ENCODE measurements around the gene PTCD1. TPM values are rescaled to one million over a fixed set of nuclear protein-coding genes. Genes with fewer than 3 reads are reported as not detected.

PTCD1 gene
- total RNA-seq, 4 donors from 2014 or later = 8.5 to 14.2 (median 9.5) TPM

DNA sequence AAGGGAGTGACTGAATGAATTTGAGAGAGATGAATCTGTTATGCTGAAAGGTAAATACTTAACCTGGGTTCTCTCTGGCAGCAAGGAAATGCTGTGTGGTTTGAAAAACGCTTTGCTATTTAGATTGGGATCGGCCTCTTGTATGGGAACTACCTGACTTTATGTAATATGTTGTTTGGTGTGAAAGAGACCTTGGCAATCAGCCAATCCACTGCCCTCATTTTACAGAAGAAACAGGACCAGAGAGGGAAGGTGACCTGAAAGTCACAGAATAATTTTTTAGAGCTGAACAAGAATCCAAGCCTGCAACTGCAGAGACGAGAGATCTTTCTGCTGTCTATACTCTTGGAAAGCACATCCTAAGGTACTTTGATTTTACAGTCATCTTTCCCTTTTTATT lies 28.8 kb downstream of the PTCD1 start:
- 35% methylated on average over 3 of the region's 3 CpGs for WGBS, 2 donors
- H3K4me3 ChIP-seq (ENCODE audit: low read depth, poor library complexity, severe bottlenecking) = no peak overlapping the region
- TF ChIP-seq, protein P1, sequence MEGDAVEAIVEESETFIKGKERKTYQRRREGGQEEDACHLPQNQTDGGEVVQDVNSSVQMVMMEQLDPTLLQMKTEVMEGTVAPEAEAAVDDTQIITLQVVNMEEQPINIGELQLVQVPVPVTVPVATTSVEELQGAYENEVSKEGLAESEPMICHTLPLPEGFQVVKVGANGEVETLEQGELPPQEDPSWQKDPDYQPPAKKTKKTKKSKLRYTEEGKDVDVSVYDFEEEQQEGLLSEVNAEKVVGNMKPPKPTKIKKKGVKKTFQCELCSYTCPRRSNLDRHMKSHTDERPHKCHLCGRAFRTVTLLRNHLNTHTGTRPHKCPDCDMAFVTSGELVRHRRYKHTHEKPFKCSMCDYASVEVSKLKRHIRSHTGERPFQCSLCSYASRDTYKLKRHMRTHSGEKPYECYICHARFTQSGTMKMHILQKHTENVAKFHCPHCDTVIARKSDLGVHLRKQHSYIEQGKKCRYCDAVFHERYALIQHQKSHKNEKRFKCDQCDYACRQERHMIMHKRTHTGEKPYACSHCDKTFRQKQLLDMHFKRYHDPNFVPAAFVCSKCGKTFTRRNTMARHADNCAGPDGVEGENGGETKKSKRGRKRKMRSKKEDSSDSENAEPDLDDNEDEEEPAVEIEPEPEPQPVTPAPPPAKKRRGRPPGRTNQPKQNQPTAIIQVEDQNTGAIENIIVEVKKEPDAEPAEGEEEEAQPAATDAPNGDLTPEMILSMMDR (IDR thresholded peaks at IDR 0.05) = no peak
- no peak for TF ChIP-seq POLR2A (IDR thresholded peaks at IDR 0.05)
- no peak for DNase-seq (ENCODE audit: low spot score in 2 of 2)
- intact Hi-C loops (cut with DNase I; ENCODE audit: low total_unique reads) = no loop called here

GRCh38 chr7:99409192-99409572 lies 29.4 kb downstream of the PTCD1 start:
- 0 to 1% methylated on average over 18 of the region's 18 CpGs for WGBS, 2 donors
- H3K4me3 ChIP-seq (ENCODE audit: low read depth, poor library complexity, severe bottlenecking) = peak overlapping the region; percentile 98
- intact Hi-C loops (cut with DNase I; ENCODE audit: low total_unique reads) = no loop called here
- no peak for TF ChIP-seq POLR2A (IDR thresholded peaks at IDR 0.05)
- TF ChIP-seq, protein P1 (IDR thresholded peaks at IDR 0.05) = no peak
- no peak for DNase-seq (ENCODE audit: low spot score in 2 of 2)

GRCh38 chr7:99408379-99409191 lies 30.0 kb downstream of the PTCD1 start, which contains the start of the genes BUD31 and PDAP1:
Gene BUD31 (plus strand): TSS chr7:99408969. CDS start chr7:99411093, 2,124 bp downstream.
Gene PDAP1 (minus strand): TSS chr7:99408597. CDS start chr7:99408548, 49 bp downstream.
- peak; percentile 94 to 99 for DNase-seq (ENCODE audit: low spot score in 2 of 2)
- intact Hi-C loops (cut with DNase I; ENCODE audit: low total_unique reads) = no loop called here
- peak in 1 of 2 donors; percentile 47 for TF ChIP-seq POLR2A (IDR thresholded peaks at IDR 0.05)
- TF ChIP-seq, protein P1 (IDR thresholded peaks at IDR 0.05) = no peak
- WGBS, 2 donors = 0% methylated on average over 41 to 49 of the region's 72 CpGs
- peak within 1 kb of the TSS; percentile 98 for H3K4me3 ChIP-seq (ENCODE audit: low read depth, poor library complexity, severe bottlenecking)

GRCh38 chr7:99407872-99408378 lies 30.7 kb downstream of the PTCD1 start:
- peak overlapping the region; percentile 98 for H3K4me3 ChIP-seq (ENCODE audit: low read depth, poor library complexity, severe bottlenecking)
- no peak for TF ChIP-seq POLR2A (IDR thresholded peaks at IDR 0.05)
- TF ChIP-seq, protein P1 (IDR thresholded peaks at IDR 0.05) = no peak
- WGBS, 2 donors = 1 to 2% methylated on average over 25 to 28 of the region's 28 CpGs
- intact Hi-C loops (cut with DNase I; ENCODE audit: low total_unique reads) = no loop called here
- peak; percentile 58 to 93 for DNase-seq (ENCODE audit: low spot score in 2 of 2)

DNA sequence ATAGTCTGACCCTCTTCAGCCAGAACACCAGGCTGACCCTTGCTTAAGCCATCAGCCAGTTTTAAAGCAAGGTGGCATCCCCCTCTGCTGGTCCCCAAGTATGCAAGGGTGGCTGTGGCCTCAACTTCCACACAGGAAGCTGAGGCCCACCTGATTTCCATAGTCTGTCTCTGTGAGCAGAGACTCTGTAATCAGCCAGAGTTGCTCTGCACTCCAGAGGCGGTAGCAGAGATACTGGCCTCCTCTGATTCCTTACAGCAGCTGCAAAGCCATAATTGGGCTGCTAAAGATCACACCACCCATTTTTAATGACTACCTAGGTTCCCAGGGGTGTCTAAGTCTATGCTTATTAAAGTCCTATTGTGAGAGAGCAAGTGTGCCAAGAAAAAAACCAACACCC lies 32.0 kb downstream of the PTCD1 start:
- intact Hi-C loops (cut with DNase I; ENCODE audit: low total_unique reads) = no loop called here
- WGBS, 2 donors = 8 to 50% methylated on average over 1 of the region's 1 CpG
- TF ChIP-seq POLR2A (IDR thresholded peaks at IDR 0.05) = no peak
- TF ChIP-seq, protein P1 (IDR thresholded peaks at IDR 0.05) = no peak
- no peak for DNase-seq (ENCODE audit: low spot score in 2 of 2)
- H3K4me3 ChIP-seq (ENCODE audit: low read depth, poor library complexity, severe bottlenecking) = no peak overlapping the region

Data from lower leg skin (tissue), 4 donors.